ENCODE data around the gene ELP1.
"Not testable (repeated sequence)": the region's sequence is repeated elsewhere in the genome, so short reads cannot be mapped to it uniquely, and the experiment has no call there.

DNA sequence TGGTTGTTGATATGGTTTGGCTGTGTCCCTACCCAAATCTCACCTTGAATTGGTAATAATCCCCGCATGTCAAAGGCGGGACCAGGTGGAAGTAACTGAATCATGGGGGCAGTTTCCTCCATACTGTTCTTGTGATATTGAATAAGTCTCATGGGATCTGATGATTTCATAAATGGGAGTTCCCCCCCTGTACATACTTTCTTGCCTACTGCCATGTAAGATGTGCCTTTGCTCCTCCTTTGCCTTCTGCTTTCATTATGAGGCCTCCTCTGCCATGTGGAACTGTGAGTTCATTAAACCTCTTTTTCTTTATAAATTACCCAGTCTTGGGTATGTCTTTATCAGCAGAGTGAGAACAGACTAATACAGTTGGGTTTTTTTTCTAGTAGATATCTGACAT, 37.5 kb upstream of the ELP1 start:
- TF ChIP-seq, protein P1, sequence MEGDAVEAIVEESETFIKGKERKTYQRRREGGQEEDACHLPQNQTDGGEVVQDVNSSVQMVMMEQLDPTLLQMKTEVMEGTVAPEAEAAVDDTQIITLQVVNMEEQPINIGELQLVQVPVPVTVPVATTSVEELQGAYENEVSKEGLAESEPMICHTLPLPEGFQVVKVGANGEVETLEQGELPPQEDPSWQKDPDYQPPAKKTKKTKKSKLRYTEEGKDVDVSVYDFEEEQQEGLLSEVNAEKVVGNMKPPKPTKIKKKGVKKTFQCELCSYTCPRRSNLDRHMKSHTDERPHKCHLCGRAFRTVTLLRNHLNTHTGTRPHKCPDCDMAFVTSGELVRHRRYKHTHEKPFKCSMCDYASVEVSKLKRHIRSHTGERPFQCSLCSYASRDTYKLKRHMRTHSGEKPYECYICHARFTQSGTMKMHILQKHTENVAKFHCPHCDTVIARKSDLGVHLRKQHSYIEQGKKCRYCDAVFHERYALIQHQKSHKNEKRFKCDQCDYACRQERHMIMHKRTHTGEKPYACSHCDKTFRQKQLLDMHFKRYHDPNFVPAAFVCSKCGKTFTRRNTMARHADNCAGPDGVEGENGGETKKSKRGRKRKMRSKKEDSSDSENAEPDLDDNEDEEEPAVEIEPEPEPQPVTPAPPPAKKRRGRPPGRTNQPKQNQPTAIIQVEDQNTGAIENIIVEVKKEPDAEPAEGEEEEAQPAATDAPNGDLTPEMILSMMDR (conservative IDR thresholded peaks at IDR 0.05; ENCODE audit: low read depth, low read length), result not testable (repeated sequence)
- not testable (repeated sequence) for TF ChIP-seq EZH2 (IDR thresholded peaks at IDR 0.05; ENCODE audit: low read length, unreplicated experiment)

All from PC-3 (cell line).